GM18873 (cell line): Measurements from ENCODE around the gene CTF1.
"Not testable (repeated sequence)": the region's sequence is repeated elsewhere in the genome, so short reads cannot be mapped to it uniquely, and the experiment has no call there.

Experiments used
- ATAC-seq: cut with Tn5 transposase; IDR thresholded peaks from one replicate; pipeline ENCODE4 v1.9.1; 2021; ENCODE audit warnings: mild to moderate bottlenecking, moderate library complexity, moderate number of reproducible peaks; ENCODE audit not compliant: unreplicated experiment, low FRiP score

The CTF1 gene

GRCh38 chr16:30927789-30928378, 31.5 kb downstream of the CTF1 start:
- no peak for ATAC-seq

- ATAC-seq = no peak
These were observed 32.0 kb downstream of the CTF1 start for GRCh38 chr16:30928390-30928789.

- ATAC-seq = no peak
These were observed 32.8 kb downstream of the CTF1 start for GRCh38 chr16:30929167-30929566.

- no peak for ATAC-seq
These were observed 33.8 kb downstream of the CTF1 start for GRCh38 chr16:30930160-30930571.

GRCh38 chr16:30931068-30931650, 34.7 kb downstream of the CTF1 start:
- no peak for ATAC-seq

GRCh38 chr16:30934827-30935557, 38.6 kb downstream of the CTF1 start:
- no peak for ATAC-seq

DNA sequence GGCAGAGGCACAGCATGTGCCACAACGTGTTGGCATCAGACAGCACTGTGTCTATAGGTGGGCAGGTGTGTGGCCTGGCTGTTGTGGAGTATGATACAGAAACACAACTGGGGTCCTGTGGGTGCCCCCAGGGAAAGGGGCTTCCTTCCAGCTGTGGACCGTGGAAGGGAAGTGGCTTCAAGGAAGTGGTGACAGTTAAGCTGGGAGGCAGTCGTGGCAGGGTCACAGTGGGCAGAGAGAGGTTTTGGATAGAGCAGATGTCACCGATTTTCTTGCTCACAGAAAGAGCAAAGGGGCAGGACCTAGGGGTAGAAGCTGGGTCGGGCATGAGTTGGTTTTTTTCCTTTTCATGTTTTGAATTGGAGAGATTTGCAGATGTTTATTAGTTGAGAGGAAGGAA, 41.3 kb downstream of the CTF1 start:
- no peak for ATAC-seq

DNA sequence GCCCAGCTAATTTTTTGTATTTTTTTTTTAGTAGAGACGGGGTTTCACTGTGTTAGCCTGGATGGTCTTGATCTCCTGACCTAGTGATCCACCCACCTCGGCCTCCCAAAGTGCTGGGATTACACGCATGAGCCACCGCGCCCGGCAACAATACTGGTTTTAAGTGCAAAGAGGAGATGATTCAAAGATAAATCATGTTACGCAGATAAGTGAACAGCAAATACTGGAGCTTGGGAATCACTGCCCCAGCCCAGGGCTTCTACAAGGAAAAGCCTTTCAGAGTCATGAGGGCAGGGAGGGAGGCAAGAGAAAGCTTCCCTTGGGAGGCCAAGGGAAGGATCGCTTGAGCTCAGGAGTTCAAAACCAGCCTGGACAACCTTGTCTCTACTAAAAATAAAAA, 43.2 kb downstream of the CTF1 start:
- ATAC-seq = not testable (repeated sequence)

DNA sequence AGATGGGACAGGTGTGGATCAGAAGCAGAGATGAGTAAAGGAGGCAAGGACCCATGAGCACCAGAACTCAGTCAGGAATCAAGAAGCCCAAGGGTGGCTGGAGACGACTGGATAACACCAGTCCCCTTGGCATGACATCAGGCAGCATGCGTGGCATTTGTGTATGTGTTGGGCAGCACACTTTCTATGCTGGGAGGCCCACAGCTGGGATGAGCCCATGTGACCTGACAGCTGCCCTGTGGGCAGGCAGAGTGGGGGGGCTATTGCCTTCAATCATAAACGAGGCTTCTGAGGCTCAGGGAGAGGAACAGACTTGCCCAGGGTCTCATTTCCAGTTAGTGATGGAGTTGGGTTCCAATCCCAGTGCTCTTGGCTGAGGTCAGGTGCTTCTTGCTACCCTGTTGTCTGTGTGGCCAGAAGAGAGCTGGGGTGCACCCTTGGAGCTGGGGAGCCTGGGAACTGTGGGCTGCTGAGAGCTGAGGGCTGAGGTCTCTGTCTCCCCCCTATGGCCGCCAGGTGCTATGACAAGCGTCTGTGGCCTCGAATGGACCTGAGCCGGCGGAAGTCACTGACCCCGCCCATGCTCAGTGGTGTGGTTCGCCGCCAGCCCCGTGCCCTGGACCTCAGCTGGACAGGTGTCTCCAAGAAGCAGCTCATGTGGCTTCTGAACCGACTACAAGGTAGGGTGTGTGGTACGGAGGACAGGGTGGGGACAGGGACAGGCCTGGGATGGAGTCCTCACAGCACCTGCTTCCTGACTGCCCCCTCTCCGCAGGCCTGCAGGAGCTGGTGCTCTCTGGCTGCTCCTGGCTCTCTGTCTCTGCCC, 45.4 kb downstream of the CTF1 start:
- ATAC-seq = peak; percentile 74

- ATAC-seq = no peak
These were observed 46.0 kb downstream of the CTF1 start for GRCh38 chr16:30942426-30942806.

- no peak for ATAC-seq
These were observed 47.9 kb downstream of the CTF1 start for GRCh38 chr16:30944352-30944751.

DNA sequence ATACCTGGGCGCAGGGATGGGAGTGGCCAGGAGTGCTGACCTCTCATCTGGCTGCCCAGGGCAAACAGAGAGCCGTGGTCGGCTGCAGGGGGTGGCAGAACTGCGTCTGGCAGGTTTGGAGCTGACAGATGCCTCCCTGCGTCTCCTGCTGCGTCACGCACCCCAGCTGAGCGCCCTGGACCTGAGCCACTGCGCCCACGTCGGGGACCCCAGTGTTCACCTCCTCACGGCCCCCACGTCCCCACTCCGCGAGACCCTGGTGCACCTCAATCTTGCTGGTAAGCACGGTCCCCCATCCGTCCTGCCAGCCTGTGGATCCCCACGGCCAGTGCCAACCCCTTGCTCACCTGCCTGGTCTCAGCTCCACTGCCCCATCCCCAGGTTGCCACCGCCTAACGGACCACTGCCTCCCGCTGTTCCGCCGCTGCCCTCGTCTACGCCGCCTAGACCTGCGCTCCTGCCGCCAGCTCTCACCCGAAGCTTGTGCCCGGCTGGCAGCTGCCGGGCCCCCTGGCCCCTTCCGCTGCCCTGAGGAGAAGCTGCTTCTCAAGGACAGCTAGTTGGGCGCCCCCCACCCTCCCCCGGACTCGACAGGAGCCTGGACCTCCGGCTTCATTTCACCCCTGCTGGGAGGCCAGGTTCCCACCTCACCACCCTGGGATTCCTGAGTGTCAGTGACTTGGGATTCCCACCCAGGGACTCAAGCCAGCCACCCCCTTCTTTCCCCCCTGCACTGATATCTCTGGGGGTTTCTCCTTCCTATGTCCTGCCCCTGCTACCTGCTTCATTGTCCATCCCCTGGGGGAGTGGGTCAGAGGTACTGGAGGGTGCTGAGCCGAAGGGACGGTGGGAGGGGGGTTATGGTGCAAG, 50.5 kb downstream of the CTF1 start:
- no peak for ATAC-seq

DNA sequence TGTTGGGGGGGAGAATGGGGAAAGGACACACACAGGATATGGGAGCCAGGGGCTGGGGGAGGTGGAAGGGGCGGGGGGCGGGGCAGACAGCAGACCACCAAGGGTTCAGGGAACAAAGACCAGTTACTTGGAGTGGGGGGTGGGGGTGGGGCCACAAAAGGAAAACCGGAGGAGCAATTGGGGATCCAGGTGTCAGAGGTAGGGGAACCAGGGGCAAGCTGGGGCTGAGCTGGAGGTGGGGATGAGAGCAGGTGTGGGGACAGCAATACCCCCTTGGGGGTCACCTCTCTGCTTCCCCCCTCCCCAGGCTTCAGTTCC, 51.1 kb downstream of the CTF1 start:
- no peak for ATAC-seq

DNA sequence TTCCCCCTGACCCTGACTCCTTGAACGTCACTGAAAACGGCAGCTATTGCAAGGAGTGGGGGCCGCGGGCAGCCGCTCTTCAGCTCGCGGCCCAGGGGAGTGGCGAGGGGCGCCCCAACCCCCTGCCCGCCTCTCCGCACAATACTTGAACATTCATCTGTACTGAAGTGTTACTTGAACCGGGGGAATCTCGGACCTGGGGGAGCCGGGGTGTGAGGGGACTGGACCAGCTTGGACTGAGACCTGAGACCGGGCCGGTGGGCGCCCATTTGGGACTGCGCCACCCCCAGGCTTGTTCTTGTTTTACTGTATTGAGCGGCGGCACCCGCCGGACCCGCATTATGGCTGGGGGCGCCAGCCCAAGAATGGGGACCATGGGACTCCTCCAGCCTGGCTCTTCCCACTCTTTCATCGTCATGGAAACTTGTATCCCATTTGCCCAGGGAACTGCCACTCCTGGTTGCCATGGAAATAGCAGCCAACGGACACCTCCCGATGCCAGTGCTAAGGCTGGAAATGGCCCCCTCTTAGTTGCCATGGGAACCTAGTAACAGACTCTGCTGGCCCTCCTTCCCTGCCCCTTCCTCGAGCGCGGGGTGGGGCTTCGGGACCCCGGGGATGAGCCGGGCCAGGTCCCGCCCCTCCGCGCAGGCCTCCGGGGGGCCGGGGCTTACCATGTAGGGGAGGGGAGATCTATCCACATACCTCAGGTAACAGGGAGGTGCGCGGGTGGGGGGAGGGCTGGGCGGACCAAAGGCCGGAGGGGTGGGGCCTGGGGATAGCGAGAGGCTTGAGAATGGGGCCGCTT, 51.6 kb downstream of the CTF1 start:
- no peak for ATAC-seq

DNA sequence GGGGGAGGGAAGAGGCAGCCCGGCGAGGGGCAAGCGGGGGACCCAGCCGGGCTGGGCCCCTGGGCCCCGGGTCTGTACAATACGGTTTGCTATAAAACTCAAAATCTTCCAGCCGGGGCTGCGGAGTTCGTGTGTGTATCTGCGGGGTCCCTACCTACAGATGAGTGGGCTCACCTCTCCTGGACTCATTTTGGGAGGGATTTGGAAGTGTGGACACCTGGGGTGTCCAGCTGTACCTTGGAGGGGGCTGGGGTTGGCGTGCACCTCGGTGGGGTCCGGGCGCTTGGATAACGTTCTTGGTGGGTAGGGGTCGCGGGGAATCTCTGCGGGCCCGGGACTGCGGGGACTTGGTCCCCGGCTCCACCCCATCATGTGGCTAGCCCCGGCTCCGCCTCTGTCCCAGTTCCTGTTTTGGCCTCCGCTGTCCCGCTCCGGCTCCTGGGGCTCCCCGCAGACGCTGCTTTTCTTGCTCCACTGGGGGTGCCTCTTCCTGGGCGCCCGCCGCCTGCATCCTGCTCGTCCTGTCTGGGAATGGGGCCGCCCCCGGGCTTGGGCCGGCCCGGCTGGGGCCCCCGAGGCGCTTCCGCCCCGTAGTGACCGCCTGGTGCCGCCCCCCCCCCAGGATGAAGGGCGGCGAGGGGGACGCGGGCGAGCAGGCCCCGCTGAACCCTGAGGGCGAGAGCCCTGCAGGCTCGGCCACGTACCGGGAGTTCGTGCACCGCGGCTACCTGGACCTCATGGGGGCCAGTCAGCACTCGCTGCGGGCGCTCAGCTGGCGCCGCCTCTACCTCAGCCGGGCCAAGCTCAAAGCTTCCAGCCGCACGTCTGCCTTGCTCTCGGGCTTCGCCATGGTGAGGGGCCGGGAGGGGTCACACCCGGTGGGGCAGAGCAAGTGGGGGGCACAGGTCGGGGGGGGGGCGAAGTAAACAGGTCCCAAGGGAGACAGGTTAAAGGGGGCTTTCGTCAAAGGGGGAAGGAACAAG, 52.5 kb downstream of the CTF1 start, which contains the start of gene ORAI3:
Gene ORAI3, plus strand, starts transcription at position 402 of the 983 bp plus-strand sequence. Its CDS starts 222 bp downstream, at position 624.
- peak; percentile 41 for ATAC-seq

- peak; percentile 35 for ATAC-seq
These were observed 53.5 kb downstream of the CTF1 start for GRCh38 chr16:30949650-30950515.

DNA sequence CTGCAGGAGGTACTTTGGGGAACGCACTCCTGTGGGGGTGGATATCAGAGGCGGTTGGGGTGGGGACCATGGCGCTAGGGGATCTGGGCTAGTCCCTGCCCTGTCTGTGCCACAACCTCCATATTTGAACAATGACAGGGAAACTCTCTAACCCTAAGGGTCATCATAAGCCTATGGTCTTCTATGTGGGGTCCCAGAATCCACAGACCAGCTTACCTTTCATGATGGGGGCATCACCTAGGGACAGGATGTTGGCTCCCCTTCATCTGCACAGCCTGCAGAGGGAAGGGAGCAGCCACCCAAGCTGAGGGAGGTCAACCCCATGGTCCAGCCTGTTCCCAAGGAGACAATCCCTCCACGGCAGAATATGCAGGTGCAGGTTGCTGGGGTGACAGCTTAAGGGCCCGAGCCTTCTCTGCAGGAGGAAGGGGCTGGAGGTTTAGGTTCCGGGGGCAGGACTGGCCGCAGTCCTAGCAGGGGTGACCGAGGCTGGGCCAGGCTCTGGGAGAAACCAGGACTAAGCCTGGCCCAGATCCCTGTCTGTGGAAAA, 54.2 kb downstream of the CTF1 start:
- no peak for ATAC-seq
